Panc1 (cell line): ENCODE measurements around the gene CLPSL2. TPM values are rescaled to one million over a fixed set of nuclear protein-coding genes. Genes with fewer than 3 reads are reported as not detected.

Experiments used
- ATAC-seq: fragments of 200-7000 bp; cut with Tn5 transposase; 2 replicates; pipeline ENCODE4 v1.9.1; 2020; ENCODE audit warnings: mild to moderate bottlenecking, moderate library complexity
- BruUV-seq: library from RNA; stranded (reverse); fragments of 400-500 nt; replicated peaks from 2 replicates; lab custom pipeline; 2021; lab: Mats Ljungman, UMichigan
- CTCF ChIA-PET: fragments of 300-600 bp; sonication (Branson Sonifier 250); formaldehyde crosslinking; loops from one replicate; lab custom pipeline; 2022; ENCODE audit warnings: antibody characterized with exemption; lab: Charles Lee
- POLR2A ChIA-PET: fragments of 300-600 bp; sonication (Branson Sonifier 250); formaldehyde crosslinking; loops from one replicate; lab custom pipeline; 2022; ENCODE audit warnings: antibody characterized with exemption; lab: Charles Lee
- DNase-seq: peaks from one replicate; pipeline ENCODE4 v3.0.0-alpha.2; 2010; ENCODE audit warnings: low read depth, low spot score
- H3K27ac ChIP-seq: 2 replicates; pipeline ENCODE4 v1.5.1; 2011; ENCODE audit warnings: mild to moderate bottlenecking, low read length, inconsistent platforms
- H3K27me3 ChIP-seq: fragments of 200-500 bp; sonication (Bioruptor generic); 2 replicates; pipeline ENCODE4 v1.6.0; 2014; ENCODE audit warnings: low read length, inconsistent platforms; ENCODE audit not compliant: control insufficient read depth, insufficient read depth
- H3K36me3 ChIP-seq: fragments of 200-500 bp; sonication (Bioruptor generic); 2 replicates; pipeline ENCODE4 v1.5.1; 2014; ENCODE audit warnings: inconsistent platforms, mild to moderate bottlenecking, low read length, moderate library complexity; ENCODE audit not compliant: control insufficient read depth, insufficient read depth
- H3K4me1 ChIP-seq: 2 replicates; pipeline ENCODE4 v1.5.1; 2011; ENCODE audit warnings: inconsistent platforms, mild to moderate bottlenecking, low read length, moderate library complexity; ENCODE audit not compliant: control insufficient read depth, insufficient read depth
- H3K4me3 ChIP-seq, 2 experiments: 2 replicates each; pipeline ENCODE4 v1.5.1; 2011 to 2012; ENCODE audit warnings: low read depth in 2 of 2, low read length in 2 of 2, mild to moderate bottlenecking in 2 of 2, inconsistent platforms in 1 of 2, moderate library complexity in 1 of 2
- H3K9me3 ChIP-seq: fragments of 200-500 bp; sonication (Bioruptor generic); 2 replicates; pipeline ENCODE4 v1.5.1; 2014; ENCODE audit warnings: low read depth, mild to moderate bottlenecking, inconsistent platforms, low read length, moderate library complexity; ENCODE audit not compliant: control insufficient read depth, insufficient read depth
- POLR2AphosphoS5 ChIP-seq: IDR thresholded peaks from 2 replicates; pipeline ENCODE4 v1.6.1; 2012; ENCODE audit warnings: mild to moderate bottlenecking, low read depth, low read length, moderate library complexity
- SIN3A ChIP-seq: IDR thresholded peaks from 2 replicates; pipeline ENCODE4 v1.6.1; 2012; ENCODE audit warnings: low read depth, mild to moderate bottlenecking, low read length, moderate library complexity, borderline replicate concordance; ENCODE audit not compliant: insufficient read depth
- TCF7L2 ChIP-seq: IDR thresholded peaks from 2 replicates; pipeline ENCODE4 v1.6.1; 2011; ENCODE audit warnings: mild to moderate bottlenecking, low read depth, low read length, inconsistent platforms
- in situ Hi-C: cut with HindIII; loops from 2 replicates; pipeline ENCODE4 v1.10.0; 2016; ENCODE audit warnings: low sequenced_read_pairs, low pct_unique_long_range_greater_than_20kb
- intact Hi-C: fragments of 100-400 bp; cut with micrococcal nuclease; formaldehyde crosslinking; loops from one replicate; pipeline ENCODE4 v1.10.0; 2022; ENCODE audit not compliant: unreplicated experiment
- total RNA-seq: library from RNA; stranded (reverse); gene quantifications from one replicate; pipeline ENCODE4 v1.2.1, GENCODE V29; 2021; ENCODE audit not compliant: unreplicated experiment
- TF ChIP-seq, protein P1 (sequence below), 2 experiments: IDR thresholded peaks; 2 replicates each; pipeline ENCODE4 v1.6.1; 2011 to 2012; ENCODE audit warnings: low read depth in 2 of 2, control low read depth in 1 of 2, low read length in 1 of 2, mild to moderate bottlenecking in 1 of 2, moderate library complexity in 1 of 2; ENCODE audit not compliant: insufficient read depth in 1 of 2
- TF ChIP-seq, protein P2 (sequence below): fragments of 450-650 bp; IDR thresholded peaks from 2 replicates; pipeline ENCODE4 v1.5.1; 2017; ENCODE audit warnings: mild to moderate bottlenecking

Gene CLPSL2
- total RNA-seq, 1 experiment from 2014 or later: 0.57 TPM

DNA sequence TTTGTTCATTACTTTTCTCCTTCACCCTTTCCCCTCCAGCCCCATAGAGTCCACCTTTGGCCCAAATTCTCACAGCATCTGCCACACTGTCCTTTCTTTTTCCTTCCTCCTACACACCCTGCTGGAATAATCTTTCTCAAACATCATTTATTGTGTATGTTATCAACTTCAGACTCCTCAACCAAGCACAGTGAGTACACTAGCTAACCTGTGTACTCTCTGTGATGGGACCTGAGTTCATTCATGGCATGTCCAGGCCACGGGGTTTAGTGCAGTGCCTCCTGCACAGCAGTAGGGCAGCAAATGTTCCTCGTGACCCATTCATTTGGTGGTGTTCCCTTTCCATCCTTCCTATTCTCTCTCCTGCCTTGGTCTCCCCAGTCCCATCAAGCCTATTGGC is 46.7 kb upstream of the CLPSL2 start:
- in situ Hi-C loops: no loop called here
- no peaks in the 10 kb centered on the region for H3K27me3 ChIP-seq
- DNase-seq (no peak), ATAC-seq (no peak)
- ChIA-PET POLR2A (no interaction called here), CTCF (interaction anchor here (0.7 kb wide), 1 partner anchor 849 kb away, joined by 4 read pairs; no protein-coding TSS in a partner anchor)
- H3K4me1 ChIP-seq: peaks cover 45% of the 10 kb centered on the region
- TF ChIP-seq TCF7L2 (no peak), POLR2AphosphoS5 (no peak), SIN3A (no peak)
- TF ChIP-seq, protein P1, sequence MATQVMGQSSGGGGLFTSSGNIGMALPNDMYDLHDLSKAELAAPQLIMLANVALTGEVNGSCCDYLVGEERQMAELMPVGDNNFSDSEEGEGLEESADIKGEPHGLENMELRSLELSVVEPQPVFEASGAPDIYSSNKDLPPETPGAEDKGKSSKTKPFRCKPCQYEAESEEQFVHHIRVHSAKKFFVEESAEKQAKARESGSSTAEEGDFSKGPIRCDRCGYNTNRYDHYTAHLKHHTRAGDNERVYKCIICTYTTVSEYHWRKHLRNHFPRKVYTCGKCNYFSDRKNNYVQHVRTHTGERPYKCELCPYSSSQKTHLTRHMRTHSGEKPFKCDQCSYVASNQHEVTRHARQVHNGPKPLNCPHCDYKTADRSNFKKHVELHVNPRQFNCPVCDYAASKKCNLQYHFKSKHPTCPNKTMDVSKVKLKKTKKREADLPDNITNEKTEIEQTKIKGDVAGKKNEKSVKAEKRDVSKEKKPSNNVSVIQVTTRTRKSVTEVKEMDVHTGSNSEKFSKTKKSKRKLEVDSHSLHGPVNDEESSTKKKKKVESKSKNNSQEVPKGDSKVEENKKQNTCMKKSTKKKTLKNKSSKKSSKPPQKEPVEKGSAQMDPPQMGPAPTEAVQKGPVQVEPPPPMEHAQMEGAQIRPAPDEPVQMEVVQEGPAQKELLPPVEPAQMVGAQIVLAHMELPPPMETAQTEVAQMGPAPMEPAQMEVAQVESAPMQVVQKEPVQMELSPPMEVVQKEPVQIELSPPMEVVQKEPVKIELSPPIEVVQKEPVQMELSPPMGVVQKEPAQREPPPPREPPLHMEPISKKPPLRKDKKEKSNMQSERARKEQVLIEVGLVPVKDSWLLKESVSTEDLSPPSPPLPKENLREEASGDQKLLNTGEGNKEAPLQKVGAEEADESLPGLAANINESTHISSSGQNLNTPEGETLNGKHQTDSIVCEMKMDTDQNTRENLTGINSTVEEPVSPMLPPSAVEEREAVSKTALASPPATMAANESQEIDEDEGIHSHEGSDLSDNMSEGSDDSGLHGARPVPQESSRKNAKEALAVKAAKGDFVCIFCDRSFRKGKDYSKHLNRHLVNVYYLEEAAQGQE (IDR thresholded peaks at IDR 0.05; ENCODE audit: insufficient read depth in 1 of 2, low read depth in 2 of 2, low read length in 1 of 2): no peak
- TF ChIP-seq, protein P2, sequence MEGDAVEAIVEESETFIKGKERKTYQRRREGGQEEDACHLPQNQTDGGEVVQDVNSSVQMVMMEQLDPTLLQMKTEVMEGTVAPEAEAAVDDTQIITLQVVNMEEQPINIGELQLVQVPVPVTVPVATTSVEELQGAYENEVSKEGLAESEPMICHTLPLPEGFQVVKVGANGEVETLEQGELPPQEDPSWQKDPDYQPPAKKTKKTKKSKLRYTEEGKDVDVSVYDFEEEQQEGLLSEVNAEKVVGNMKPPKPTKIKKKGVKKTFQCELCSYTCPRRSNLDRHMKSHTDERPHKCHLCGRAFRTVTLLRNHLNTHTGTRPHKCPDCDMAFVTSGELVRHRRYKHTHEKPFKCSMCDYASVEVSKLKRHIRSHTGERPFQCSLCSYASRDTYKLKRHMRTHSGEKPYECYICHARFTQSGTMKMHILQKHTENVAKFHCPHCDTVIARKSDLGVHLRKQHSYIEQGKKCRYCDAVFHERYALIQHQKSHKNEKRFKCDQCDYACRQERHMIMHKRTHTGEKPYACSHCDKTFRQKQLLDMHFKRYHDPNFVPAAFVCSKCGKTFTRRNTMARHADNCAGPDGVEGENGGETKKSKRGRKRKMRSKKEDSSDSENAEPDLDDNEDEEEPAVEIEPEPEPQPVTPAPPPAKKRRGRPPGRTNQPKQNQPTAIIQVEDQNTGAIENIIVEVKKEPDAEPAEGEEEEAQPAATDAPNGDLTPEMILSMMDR: no peak
- no peaks in the 10 kb centered on the region for H3K9me3 ChIP-seq
- no TSS peak for BruUV-seq
- H3K36me3 ChIP-seq: no peaks in the 10 kb centered on the region
- intact Hi-C loops: no loop called here
- H3K27ac ChIP-seq: no peak overlapping the region
- no peak overlapping the region for H3K4me3 ChIP-seq

DNA sequence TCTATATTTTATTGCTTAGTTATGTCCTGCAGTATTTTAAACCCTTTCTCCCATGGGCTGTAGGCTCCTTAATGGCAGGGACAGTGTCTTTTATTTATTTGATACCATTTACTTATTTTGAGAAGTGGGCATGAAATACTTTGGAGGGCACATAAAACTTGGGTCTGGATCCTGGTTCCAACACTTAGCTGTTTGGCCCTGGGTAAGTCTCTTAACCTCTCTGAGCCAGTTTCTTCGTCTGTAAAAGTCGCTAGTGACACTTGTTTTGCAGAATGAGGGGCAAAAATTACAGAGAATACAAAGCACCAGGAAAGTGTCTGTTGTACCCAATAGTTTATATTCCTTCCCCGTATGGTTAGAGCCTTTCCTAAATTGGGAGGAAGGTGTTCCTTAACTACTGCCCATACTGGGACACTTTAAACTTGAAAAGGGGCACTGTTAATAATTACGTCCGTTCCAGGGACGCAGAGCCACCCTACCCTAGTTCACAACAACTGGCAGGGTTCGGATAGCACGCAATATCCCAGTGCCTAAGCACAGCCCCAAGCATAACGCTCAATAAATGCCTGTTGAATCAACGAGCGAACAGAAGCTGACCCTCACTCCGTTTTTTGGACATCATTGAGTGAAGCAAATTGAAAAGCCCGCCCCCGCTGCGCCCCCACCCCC is 45.5 kb upstream of the CLPSL2 start:
- BruUV-seq: no TSS peak
- intact Hi-C loops: no loop called here
- ATAC-seq (peak; percentile 23), DNase-seq (no peak)
- TF ChIP-seq, protein P1 (IDR thresholded peaks at IDR 0.05; ENCODE audit: insufficient read depth in 1 of 2, low read depth in 2 of 2, low read length in 1 of 2): no peak
- TF ChIP-seq, protein P2: no peak
- no peak; the same call in 1 of the 2 replicates for TF ChIP-seq POLR2AphosphoS5
- no peak for TF ChIP-seq TCF7L2
- no peak for TF ChIP-seq SIN3A
- POLR2A ChIA-PET: no interaction called here
- no peaks in the 10 kb centered on the region for H3K36me3 ChIP-seq
- H3K9me3 ChIP-seq: no peaks in the 10 kb centered on the region
- peaks cover 41% of the 10 kb centered on the region for H3K4me1 ChIP-seq
- H3K4me3 ChIP-seq: peak overlapping the region; percentile 67 to 75
- no peaks in the 10 kb centered on the region for H3K27me3 ChIP-seq
- peak overlapping the region; percentile 77 for H3K27ac ChIP-seq
- in situ Hi-C loops: no loop called here
- CTCF ChIA-PET: no interaction called here
